Activated naive CD8-positive, alpha-beta T cell treated with anti-CD3 and anti-CD28 coated beads, Interleukin-2, amount 10 ng/mL, durations not matched to agents 7 days and 5 days (primary cell): ENCODE measurements around the gene LAMTOR4. TPM values are rescaled to one million over a fixed set of nuclear protein-coding genes. Genes with fewer than 3 reads are reported as not detected.

Experiments used
- ATAC-seq: fragments of 150-1000 bp; cut with Tn5 transposase; one replicate; pipeline ENCODE4 v1.10.0; 2021; ENCODE audit warnings: low read depth, moderate library complexity
- POLR2A ChIA-PET: fragments of 350-600 bp; sonication (Branson Sonifier 250); formaldehyde crosslinking; loops from one replicate; lab custom pipeline; 2021; ENCODE audit warnings: antibody characterized with exemption; lab: Charles Lee
- DNase-seq: peaks from one replicate; pipeline ENCODE4 v3.0.0; 2021
- H3K27ac Mint-ChIP-seq: one replicate; pipeline ENCODE4 v1.8.0; 2022; ENCODE audit warnings: mild to moderate bottlenecking, mixed read lengths
- H3K27me3 Mint-ChIP-seq: one replicate; pipeline ENCODE4 v1.8.0; 2022; ENCODE audit warnings: mild to moderate bottlenecking, moderate library complexity, mixed read lengths
- H3K36me3 Mint-ChIP-seq: one replicate; pipeline ENCODE4 v1.8.0; 2021; ENCODE audit warnings: mild to moderate bottlenecking, mixed read lengths
- H3K4me1 Mint-ChIP-seq: one replicate; pipeline ENCODE4 v1.8.0; 2021; ENCODE audit warnings: mixed read lengths
- H3K4me3 Mint-ChIP-seq: one replicate; pipeline ENCODE4 v1.8.0; 2022; ENCODE audit warnings: mild to moderate bottlenecking, moderate library complexity, mixed read lengths
- H3K9me3 Mint-ChIP-seq: one replicate; pipeline ENCODE4 v1.8.0; 2021; ENCODE audit warnings: mixed read lengths
- total RNA-seq, 2 experiments: library from RNA; stranded (reverse); gene quantifications; one replicate each; pipeline ENCODE4 v1.2.3, GENCODE V29; 2021

Gene LAMTOR4
- total RNA-seq, 2 experiments from 2014 or later: 170 to 175 TPM

- H3K4me3 Mint-ChIP-seq: peak within 1 kb of the TSS; percentile 83
- peaks cover 40% of the 10 kb centered on the region for H3K4me1 Mint-ChIP-seq
- no peaks in the 10 kb centered on the region for H3K9me3 Mint-ChIP-seq
- no peaks in the 10 kb centered on the region for H3K27me3 Mint-ChIP-seq
- POLR2A ChIA-PET: interaction anchor here (0.5 to 4.4 kb wide), 8 partner anchors 9 to 270 kb away, joined by 3 to 48 read pairs (median 6); partner anchors contain the start of genes GAL3ST4, GPC2, LAMTOR4 and MEPCE
- peaks cover 13% of the 10 kb centered on the region for H3K36me3 Mint-ChIP-seq
- DNase-seq (peak; percentile 93), ATAC-seq (peak; percentile 80)
- H3K27ac Mint-ChIP-seq: peak within 1 kb of the TSS; percentile 86
Measured at GRCh38 chr7:100158229-100159098, 9.7 kb downstream of the LAMTOR4 start, which contains the start of gene TRAPPC14. Gene TRAPPC14, minus strand, starts transcription at chr7:100158723. Its CDS starts 224 bp downstream, at chr7:100158499.

GRCh38 chr7:100159099-100159623 is 10.4 kb downstream of the LAMTOR4 start:
- peak overlapping the region; percentile 86 for H3K27ac Mint-ChIP-seq
- peaks cover 9% of the 10 kb centered on the region for H3K36me3 Mint-ChIP-seq
- H3K27me3 Mint-ChIP-seq: no peaks in the 10 kb centered on the region
- ATAC-seq (no peak), DNase-seq (no peak)
- H3K4me3 Mint-ChIP-seq: peak overlapping the region; percentile 78
- no peaks in the 10 kb centered on the region for H3K9me3 Mint-ChIP-seq
- peaks cover 39% of the 10 kb centered on the region for H3K4me1 Mint-ChIP-seq
- POLR2A ChIA-PET: interaction anchor here (2.1 to 4.4 kb wide), 3 partner anchors 9 to 31 kb away, joined by 6 to 48 read pairs (median 8); partner anchors contain the start of genes GAL3ST4 and LAMTOR4

GRCh38 chr7:100160067-100160466 is 11.3 kb downstream of the LAMTOR4 start:
- POLR2A ChIA-PET: interaction anchor here (2.1 to 4.4 kb wide), 3 partner anchors 8 to 30 kb away, joined by 6 to 48 read pairs (median 8); partner anchors contain the start of genes GAL3ST4 and LAMTOR4

GRCh38 chr7:100163006-100163531 is 14.4 kb downstream of the LAMTOR4 start:
- H3K27ac Mint-ChIP-seq: peak overlapping the region; percentile 87
- H3K9me3 Mint-ChIP-seq: no peaks in the 10 kb centered on the region
- ATAC-seq (peak; percentile 28), DNase-seq (no peak)
- POLR2A ChIA-PET: interaction anchor here (0.6 to 1.2 kb wide), 7 partner anchors 9 to 266 kb away, joined by 3 to 5 read pairs (median 4); partner anchors contain the start of genes GPC2, LAMTOR4, STAG3 and ZCWPW1
- H3K36me3 Mint-ChIP-seq: peaks cover 2% of the 10 kb centered on the region
- H3K4me3 Mint-ChIP-seq: peak overlapping the region; percentile 53
- H3K27me3 Mint-ChIP-seq: no peaks in the 10 kb centered on the region
- H3K4me1 Mint-ChIP-seq: peaks cover 49% of the 10 kb centered on the region

More at GRCh38 chr7:100160067-100160466, 11.3 kb downstream of the LAMTOR4 start:
- H3K36me3 Mint-ChIP-seq: peaks cover 9% of the 10 kb centered on the region
- ATAC-seq (no peak), DNase-seq (no peak)
- H3K27ac Mint-ChIP-seq: no peak overlapping the region
- no peak overlapping the region for H3K4me3 Mint-ChIP-seq
- H3K4me1 Mint-ChIP-seq: peaks cover 39% of the 10 kb centered on the region
- no peaks in the 10 kb centered on the region for H3K27me3 Mint-ChIP-seq
- H3K9me3 Mint-ChIP-seq: no peaks in the 10 kb centered on the region

- Mint-ChIP-seq H3K4me1 (peaks cover 56% of the 10 kb centered on the region), H3K27ac (peak overlapping the region; percentile 87), H3K4me3 (peak overlapping the region; percentile 53), H3K27me3 (no peaks in the 10 kb centered on the region), H3K9me3 (no peaks in the 10 kb centered on the region), H3K36me3 (peaks cover 2% of the 10 kb centered on the region)
- POLR2A ChIA-PET: interaction anchor here (0.6 to 1.2 kb wide), 3 partner anchors 48 to 265 kb away, joined by 3 to 4 read pairs (median 3); partner anchors contain the start of gene ZCWPW1
- no peak for DNase-seq
- ATAC-seq: no peak
Measured at GRCh38 chr7:100163871-100164270, 15.2 kb downstream of the LAMTOR4 start.

- Mint-ChIP-seq H3K27ac (peak overlapping the region; percentile 75), H3K9me3 (no peaks in the 10 kb centered on the region), H3K4me1 (peaks cover 71% of the 10 kb centered on the region), H3K27me3 (peaks cover 3% of the 10 kb centered on the region), H3K4me3 (peak overlapping the region; percentile 79), H3K36me3 (peaks cover 6% of the 10 kb centered on the region)
- ATAC-seq (peak; percentile 68), DNase-seq (no peak)
- POLR2A ChIA-PET: interaction anchor here (0.6 to 3.2 kb wide), 8 partner anchors 9 to 263 kb away, joined by 3 to 22 read pairs (median 10); partner anchors contain the start of genes GPC2, LAMTOR4, MEPCE and STAG3
Measured at GRCh38 chr7:100166317-100166940, 17.7 kb downstream of the LAMTOR4 start.

GRCh38 chr7:100166970-100167911 is 18.5 kb downstream of the LAMTOR4 start:
- H3K4me3 Mint-ChIP-seq: peak overlapping the region; percentile 79
- peaks cover 5% of the 10 kb centered on the region for H3K27me3 Mint-ChIP-seq
- peak overlapping the region; percentile 76 for H3K27ac Mint-ChIP-seq
- peaks cover 7% of the 10 kb centered on the region for H3K36me3 Mint-ChIP-seq
- ATAC-seq: no peak
- no peak for DNase-seq
- H3K4me1 Mint-ChIP-seq: peaks cover 72% of the 10 kb centered on the region
- no peaks in the 10 kb centered on the region for H3K9me3 Mint-ChIP-seq
- POLR2A ChIA-PET: interaction anchor here (0.6 to 3.2 kb wide), 15 partner anchors 7 to 262 kb away, joined by 3 to 22 read pairs (median 4); partner anchors contain the start of genes AP4M1, GPC2, LAMTOR4 and MEPCE

GRCh38 chr7:100167912-100168323 is 19.2 kb downstream of the LAMTOR4 start:
- peaks cover 69% of the 10 kb centered on the region for H3K4me1 Mint-ChIP-seq
- peaks cover 5% of the 10 kb centered on the region for H3K27me3 Mint-ChIP-seq
- POLR2A ChIA-PET: interaction anchor here (0.6 to 3.2 kb wide), 12 partner anchors 8 to 155 kb away, joined by 3 to 22 read pairs (median 4); partner anchors contain the start of genes GPC2, LAMTOR4, STAG3 and TRAPPC14
- H3K9me3 Mint-ChIP-seq: no peaks in the 10 kb centered on the region
- H3K4me3 Mint-ChIP-seq: peak overlapping the region; percentile 79
- no peak for ATAC-seq
- DNase-seq: no peak
- peak overlapping the region; percentile 76 for H3K27ac Mint-ChIP-seq
- H3K36me3 Mint-ChIP-seq: peaks cover 7% of the 10 kb centered on the region

- peaks cover 5% of the 10 kb centered on the region for H3K27me3 Mint-ChIP-seq
Measured at GRCh38 chr7:100169147-100169850, 20.6 kb downstream of the LAMTOR4 start.

GRCh38 chr7:100170101-100170897 is 21.6 kb downstream of the LAMTOR4 start:
- POLR2A ChIA-PET: interaction anchor here (1.3 kb wide), 1 partner anchor 22 kb away, joined by 4 read pairs; the partner anchor contains the start of gene LAMTOR4
- Mint-ChIP-seq H3K4me3 (peak overlapping the region; percentile 81), H3K27me3 (peaks cover 5% of the 10 kb centered on the region), H3K9me3 (no peaks in the 10 kb centered on the region), H3K4me1 (peaks cover 67% of the 10 kb centered on the region), H3K36me3 (peaks cover 15% of the 10 kb centered on the region), H3K27ac (peak overlapping the region; percentile 86)
- ATAC-seq (no peak), DNase-seq (peak; percentile 25)

More at GRCh38 chr7:100169147-100169850, 20.6 kb downstream of the LAMTOR4 start:
- Mint-ChIP-seq H3K36me3 (peaks cover 14% of the 10 kb centered on the region), H3K4me3 (peak overlapping the region; percentile 79), H3K27ac (peak overlapping the region; percentile 76), H3K4me1 (peaks cover 62% of the 10 kb centered on the region), H3K9me3 (no peaks in the 10 kb centered on the region)
- peak; percentile 15 for ATAC-seq
- no peak for DNase-seq
- POLR2A ChIA-PET: interaction anchor here (3.2 kb wide), 2 partner anchors 7 to 12 kb away, joined by 20 to 22 read pairs; partner anchors contain the start of genes GPC2, STAG3 and TRAPPC14
